ENCODE results near the gene IGFN1.

GRCh38 chr1:201272799-201273198, 82.2 kb downstream of the IGFN1 start:
- TF ChIP-seq ZNF23 (CRISPR knock-in tag; IDR thresholded peaks at IDR 0.05) (no peak), C11orf30 (IDR thresholded peaks at IDR 0.05; ENCODE audit: low read depth) (no peak), SMAD4 (CRISPR knock-in tag; conservative IDR thresholded peaks at IDR 0.05) (no peak), BRF2 (IDR thresholded peaks at IDR 0.05; ENCODE audit: borderline replicate concordance, insufficient read depth, insufficient read length) (no peak), ZNF512 (tag; IDR thresholded peaks at IDR 0.05) (no peak), ZBTB9 (CRISPR knock-in tag; IDR thresholded peaks at IDR 0.05) (no peak), ZFP91 (CRISPR knock-in tag; IDR thresholded peaks at IDR 0.05) (no peak), POU5F1 (IDR thresholded peaks at IDR 0.05; ENCODE audit: borderline replicate concordance, low read depth, low read length, partially characterized antibody) (no peak), CTCF (IDR thresholded peaks at IDR 0.05 in 2 of 3, conservative IDR thresholded peaks at IDR 0.05 in 1 of 3; ENCODE audit: insufficient read depth in 2 of 3, low read depth in 1 of 3, low read length in 3 of 3) (no peak), TFE3 (CRISPR knock-in tag; IDR thresholded peaks at IDR 0.05) (no peak), ZNF197 (CRISPR knock-in tag; IDR thresholded peaks at IDR 0.05; ENCODE audit: low read depth) (no peak)

All from K562 (cell line).